GM12874 (cell line): Measurements from ENCODE around the gene TRIM3.

ENCODE experiments used
- CTCF ChIP-seq: IDR thresholded peaks from 2 replicates; pipeline ENCODE4 v1.5.1; 2011; ENCODE audit warnings: low read depth, mild to moderate bottlenecking, control low read depth, low read length, moderate library complexity; ENCODE audit not compliant: insufficient read depth

The TRIM3 gene

GRCh38 chr11:6476571-6476970 lies 2.8 kb upstream of the TRIM3 start:
- TF ChIP-seq CTCF: no peak

GRCh38 chr11:6475936-6476335 lies 2.2 kb upstream of the TRIM3 start:
- TF ChIP-seq CTCF: no peak

- no peak for TF ChIP-seq CTCF
Measured at GRCh38 chr11:6474806-6475500, 1.2 kb upstream of the TRIM3 start.

GRCh38 chr11:6474413-6474792 lies 662 bp upstream of the TRIM3 start:
- TF ChIP-seq CTCF: no peak

- no peak for TF ChIP-seq CTCF
Measured at GRCh38 chr11:6472934-6473333, 807 bp downstream of the TRIM3 start.

- TF ChIP-seq CTCF: no peak
Measured at GRCh38 chr11:6469599-6469998, 4.1 kb downstream of the TRIM3 start.

GRCh38 chr11:6468712-6469495 lies 4.8 kb downstream of the TRIM3 start:
- no peak for TF ChIP-seq CTCF
